A549 (cell line): ENCODE data around the gene THBS4. TPM values are rescaled to one million over a fixed set of nuclear protein-coding genes. Genes with fewer than 3 reads are reported as not detected.

Experiments
- ATAC-seq, 2 experiments: fragments of 200-7000 bp in 1 of 2; fragments of >200 bp in 1 of 2; cut with Nextera tagmentation in 1 of 2; cut with Tn5 transposase in 1 of 2; 3 replicates each; pipeline versions ENCODE4 v1.8.0 to v1.9.1; 2018 to 2020; ENCODE audit warnings: mild to moderate bottlenecking in 1 of 2, moderate library complexity in 1 of 2
- CTCF ChIA-PET: fragments of 300-600 bp; sonication (Branson Sonifier 250); formaldehyde crosslinking; extraction: SDS; loops from one replicate; lab custom pipeline; 2021; ENCODE audit warnings: antibody characterized with exemption, inconsistent platforms; lab: Yijun Ruan, JAX
- POLR2A ChIA-PET: fragments of 350-600 bp; formaldehyde crosslinking; extraction: SDS; loops from one replicate; lab custom pipeline; 2021; ENCODE audit warnings: antibody characterized with exemption, inconsistent platforms; lab: Yijun Ruan, JAX
- DNase-seq, 2 experiments: peaks; one replicate each; pipeline versions ENCODE4 v3.0.0 to v3.0.0-alpha.2; 2011 to 2016; ENCODE audit warnings: low read depth in 1 of 2, low spot score in 1 of 2
- FAIRE-seq: peaks from 2 replicates; lab custom pipeline; 2011; peaks lifted over from hg19 to GRCh38; lab: Jason Lieb, UNC
- H3K27ac ChIP-seq, 2 experiments: fragments of >200 bp; sonication (Bioruptor Twin); formaldehyde crosslinking; 3 replicates each; pipeline ENCODE4 v1.5.1; 2016 to 2017
- H3K4me1 ChIP-seq: fragments of >200 bp; sonication (Bioruptor Twin); formaldehyde crosslinking; 3 replicates; pipeline ENCODE4 v1.6.1; 2016
- H3K4me2 ChIP-seq: fragments of >200 bp; sonication (Bioruptor Twin); formaldehyde crosslinking; 3 replicates; pipeline ENCODE4 v1.6.1; 2016
- H3K4me3 ChIP-seq: fragments of >200 bp; sonication (Bioruptor Twin); formaldehyde crosslinking; 3 replicates; pipeline ENCODE4 v1.5.1; 2016
- H3K9me3 ChIP-seq: fragments of >200 bp; sonication (Bioruptor Twin); formaldehyde crosslinking; 3 replicates; pipeline ENCODE4 v1.6.1; 2016
- BHLHE40 ChIP-seq: IDR thresholded peaks from 2 replicates; pipeline ENCODE4 v1.6.1; 2012; ENCODE audit warnings: low read depth, low read length, inconsistent platforms
- CHD4 ChIP-seq: fragments of 200-600 bp; sonication (generic); IDR thresholded peaks from 2 replicates; pipeline ENCODE4 v1.6.1; 2016; ENCODE audit warnings: antibody characterized with exemption, mild to moderate bottlenecking, borderline replicate concordance
- EHF ChIP-seq: fragments of 250-450 bp; sonication (Bioruptor Pico); IDR thresholded peaks from 2 replicates; pipeline ENCODE4 v1.5.0; 2020; ENCODE audit warnings: mild to moderate bottlenecking
- ESRRA ChIP-seq: fragments of 150-350 bp; IDR thresholded peaks from 2 replicates; pipeline ENCODE4 v1.6.1; 2014; ENCODE audit warnings: mild to moderate bottlenecking, low read length, borderline replicate concordance
- FOSL2 ChIP-seq, 2 experiments: fragments of 450-650 bp in 1 of 2; fragments of >200 bp in 1 of 2; sonication (Bioruptor Twin) in 1 of 2; formaldehyde crosslinking; IDR thresholded peaks; 2 replicates each; pipeline versions ENCODE4 v1.5.0 to v1.6.1; 2016 to 2020; ENCODE audit warnings: mild to moderate bottlenecking in 1 of 2, moderate library complexity in 1 of 2
- HDAC2 ChIP-seq: fragments of 200-600 bp; sonication (generic); IDR thresholded peaks from 2 replicates; pipeline ENCODE4 v1.6.1; 2016
- HOXA7 ChIP-seq: fragments of 250-450 bp; sonication (Bioruptor Pico); IDR thresholded peaks from 2 replicates; pipeline ENCODE4 v1.5.0; 2020; ENCODE audit warnings: mild to moderate bottlenecking, moderate library complexity
- HOXB13 ChIP-seq: fragments of 250-450 bp; sonication (Bioruptor Pico); IDR thresholded peaks from 2 replicates; pipeline ENCODE4 v1.5.0; 2020; ENCODE audit warnings: low read depth, mild to moderate bottlenecking, moderate library complexity
- HOXB5 ChIP-seq: fragments of 250-450 bp; sonication (Bioruptor Pico); IDR thresholded peaks from 2 replicates; pipeline ENCODE4 v1.5.0; 2020; ENCODE audit warnings: mild to moderate bottlenecking, moderate library complexity
- JUN ChIP-seq, 2 experiments: fragments of >200 bp; sonication (Bioruptor Twin); formaldehyde crosslinking; IDR thresholded peaks; 2 replicates in 1 of 2; 3 replicates in 1 of 2; pipeline ENCODE4 v1.6.1; 2016 to 2017
- KDM5A ChIP-seq: fragments of 200-600 bp; sonication (generic); IDR thresholded peaks from 2 replicates; pipeline ENCODE4 v1.6.1; 2016; ENCODE audit warnings: antibody characterized with exemption, mild to moderate bottlenecking
- MYC ChIP-seq: IDR thresholded peaks from 2 replicates; pipeline ENCODE4 v1.6.1; 2012; ENCODE audit warnings: mild to moderate bottlenecking, inconsistent platforms, low read length, improper control_type of control experiment, borderline replicate concordance
- NPAS2 ChIP-seq: fragments of 250-450 bp; sonication (Bioruptor Pico); IDR thresholded peaks from 2 replicates; pipeline ENCODE4 v1.8.0; 2022; ENCODE audit warnings: mild to moderate bottlenecking, moderate library complexity, borderline replicate concordance
- PHF8 ChIP-seq: fragments of 200-600 bp; sonication (generic); IDR thresholded peaks from 2 replicates; pipeline ENCODE4 v1.6.1; 2016; ENCODE audit warnings: low read depth, mild to moderate bottlenecking, antibody characterized with exemption, moderate library complexity, borderline replicate concordance
- POLR2A ChIP-seq: IDR thresholded peaks from 2 replicates; pipeline ENCODE4 v1.6.1; 2012; ENCODE audit warnings: mild to moderate bottlenecking, low read length
- RFX5 ChIP-seq: fragments of 450-650 bp; IDR thresholded peaks from 2 replicates; pipeline ENCODE4 v1.7.1; 2014; ENCODE audit warnings: antibody characterized with exemption, mild to moderate bottlenecking, moderate library complexity
- RNF2 ChIP-seq: fragments of 200-600 bp; sonication (generic); IDR thresholded peaks from 2 replicates; pipeline ENCODE4 v1.6.1; 2016; ENCODE audit warnings: low read depth, mild to moderate bottlenecking, antibody characterized with exemption, moderate library complexity, borderline replicate concordance
- SREBF2 ChIP-seq: fragments of 450-650 bp; IDR thresholded peaks from 2 replicates; pipeline ENCODE4 v1.6.1; 2014; ENCODE audit warnings: mild to moderate bottlenecking, moderate library complexity
- TP53 ChIP-seq: fragments of 250-450 bp; sonication (Bioruptor Pico); IDR thresholded peaks from 2 replicates; pipeline ENCODE4 v1.5.0; 2021; ENCODE audit warnings: mild to moderate bottlenecking, moderate library complexity
- ZC3H11A ChIP-seq: fragments of 450-650 bp; IDR thresholded peaks from 2 replicates; pipeline ENCODE4 v1.6.1; 2014; ENCODE audit warnings: antibody characterized with exemption, mild to moderate bottlenecking
- ZFP36 ChIP-seq: fragments of 450-650 bp; IDR thresholded peaks from 2 replicates; pipeline ENCODE4 v1.6.1; 2014; ENCODE audit warnings: borderline replicate concordance; ENCODE audit not compliant: partially characterized antibody
- ZNF302 ChIP-seq: fragments of 250-450 bp; sonication (Bioruptor Pico); IDR thresholded peaks from 2 replicates; pipeline ENCODE4 v1.9.0; 2021; ENCODE audit warnings: inconsistent platforms, mild to moderate bottlenecking, moderate library complexity
- ZSCAN20 ChIP-seq: fragments of 250-450 bp; sonication (Bioruptor Pico); IDR thresholded peaks from 2 replicates; pipeline ENCODE4 v1.8.0; 2022; ENCODE audit warnings: mild to moderate bottlenecking, moderate library complexity
- WGBS: methylation state at CpG from one replicate; pipeline ENCODE4 v1.1.6; 2017; ENCODE audit errors: missing lambda C conversion rate; 5-methylcytosine and 5-hydroxymethylcytosine counted together
- polyA plus RNA-seq, 4 experiments: library from polyadenylated mRNA; depleted of rRNA in 3 of 4; stranded (reverse); fragments of >200 nt; fragmentation: RNase III in 1 of 4; extraction: RNeasy Plus Mini Kit Qiagen cat#74134 plus additional on column Dnase treatment in 1 of 4; gene quantifications; 2 replicates in 3 of 4; 3 replicates in 1 of 4; pipeline ENCODE4 v1.2.3, GENCODE V29; 2011 to 2017
- TF ChIP-seq, protein P1 (sequence below): fragments of >200 bp; sonication (Bioruptor Twin); formaldehyde crosslinking; IDR thresholded peaks from 3 replicates; pipeline ENCODE4 v1.5.1; 2016
- TF ChIP-seq, protein P2 (sequence below): fragments of 250-450 bp; sonication (Bioruptor Pico); IDR thresholded peaks from 2 replicates; pipeline ENCODE4 v1.5.0; 2021; ENCODE audit warnings: mild to moderate bottlenecking, moderate library complexity, borderline replicate concordance
- TF ChIP-seq, protein P3 (sequence below): IDR thresholded peaks from 2 replicates; pipeline ENCODE4 v1.6.1; 2012; ENCODE audit warnings: low read depth, borderline replicate concordance
- TF ChIP-seq, protein P4 (sequence below): fragments of >200 bp; sonication (Bioruptor Twin); formaldehyde crosslinking; IDR thresholded peaks from 2 replicates; pipeline ENCODE4 v1.6.1; 2016
- TF ChIP-seq, protein P5 (sequence below): fragments of >200 bp; sonication (Bioruptor Twin); formaldehyde crosslinking; IDR thresholded peaks from 3 replicates; pipeline ENCODE4 v1.6.1; 2016
- TF ChIP-seq, protein P6 (sequence below): fragments of 200-600 bp; sonication (generic); IDR thresholded peaks from 2 replicates; pipeline ENCODE4 v1.6.1; 2016; ENCODE audit warnings: antibody characterized with exemption, mild to moderate bottlenecking, moderate library complexity

Gene THBS4
- polyA plus RNA-seq, 2 of the 4 experiments (the other 2 are of a cell fraction): 0.28 to 0.41 TPM

DNA sequence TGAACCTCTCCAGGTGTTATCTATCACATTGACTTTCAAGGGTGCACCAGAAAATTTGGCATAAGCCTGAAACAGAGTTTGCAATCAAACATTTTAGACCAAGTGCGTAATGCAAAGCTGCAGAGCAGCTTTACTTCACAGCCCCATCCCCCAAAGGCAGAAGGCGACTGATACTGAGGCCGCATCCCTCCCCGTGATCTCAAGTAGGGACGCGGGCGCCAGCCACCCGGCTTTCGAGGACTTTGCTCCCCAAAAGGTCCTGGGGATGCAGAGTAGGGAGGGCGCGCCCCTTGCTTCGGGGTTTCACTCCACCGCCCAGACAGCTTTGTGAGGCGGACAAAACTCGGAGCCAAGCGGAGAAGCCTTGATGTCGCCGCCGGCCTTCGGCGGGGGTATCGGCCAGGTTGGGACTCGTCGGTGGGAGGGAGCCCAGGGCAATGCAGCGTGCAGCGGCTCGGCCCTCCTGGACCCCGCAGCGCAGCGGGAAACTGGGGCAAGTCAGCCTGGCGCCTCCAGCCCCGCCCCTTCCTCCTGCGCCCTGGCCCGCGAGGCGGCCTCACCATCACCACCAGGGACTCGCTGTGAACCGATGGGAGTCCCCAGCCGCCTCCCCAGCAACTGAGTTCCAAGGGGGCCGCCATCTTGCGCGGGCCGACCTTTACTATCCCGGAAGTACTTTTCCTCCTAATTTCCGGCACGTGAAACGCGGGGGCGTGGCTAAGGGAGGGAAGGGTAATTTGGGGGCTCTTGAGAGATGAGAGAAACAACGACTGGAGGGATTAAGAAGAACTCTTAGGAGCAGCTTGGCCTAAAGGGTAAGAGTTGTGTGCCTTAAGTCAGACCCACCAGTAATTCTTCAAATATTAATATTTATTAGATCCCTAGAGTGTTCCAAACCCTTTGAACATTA is 44.3 kb upstream of the THBS4 start, which contains the start of gene MTX3:
MTX3 (minus strand) TSS at position 665 of the 910 bp plus-strand sequence; CDS start at position 641, 24 bp downstream.
- FAIRE-seq (no peak), ATAC-seq (peak; percentile 99), DNase-seq (peak; percentile 75 to 86)
- WGBS: 4% methylated on average over 27 of the region's 50 CpGs
- Histone ChIP-seq H3K4me3 (peak within 1 kb of the TSS; percentile 86), H3K4me1 (peaks cover 9% of the 10 kb centered on the region; the same call in 1 of the 3 replicates), H3K4me2 (peak within 1 kb of the TSS; percentile 87), H3K27ac (peak within 1 kb of the TSS; percentile 80 to 95), H3K9me3 (peaks cover 10% of the 10 kb centered on the region)
- CTCF ChIA-PET: interaction anchor here (1.4 kb wide), 1 partner anchor 92 kb away, joined by 7 read pairs; no protein-coding TSS in a partner anchor
- POLR2A ChIA-PET: interaction anchor here (0.5 kb wide), 1 partner anchor 54 kb away, joined by 3 read pairs; no protein-coding TSS in a partner anchor
- TF ChIP-seq KDM5A: peak; percentile 96
- no peak for TF ChIP-seq SREBF2
- no peak for TF ChIP-seq HOXA7 (CRISPR knock-in tag)
- TF ChIP-seq CHD4: no peak
- TF ChIP-seq, protein P1, sequence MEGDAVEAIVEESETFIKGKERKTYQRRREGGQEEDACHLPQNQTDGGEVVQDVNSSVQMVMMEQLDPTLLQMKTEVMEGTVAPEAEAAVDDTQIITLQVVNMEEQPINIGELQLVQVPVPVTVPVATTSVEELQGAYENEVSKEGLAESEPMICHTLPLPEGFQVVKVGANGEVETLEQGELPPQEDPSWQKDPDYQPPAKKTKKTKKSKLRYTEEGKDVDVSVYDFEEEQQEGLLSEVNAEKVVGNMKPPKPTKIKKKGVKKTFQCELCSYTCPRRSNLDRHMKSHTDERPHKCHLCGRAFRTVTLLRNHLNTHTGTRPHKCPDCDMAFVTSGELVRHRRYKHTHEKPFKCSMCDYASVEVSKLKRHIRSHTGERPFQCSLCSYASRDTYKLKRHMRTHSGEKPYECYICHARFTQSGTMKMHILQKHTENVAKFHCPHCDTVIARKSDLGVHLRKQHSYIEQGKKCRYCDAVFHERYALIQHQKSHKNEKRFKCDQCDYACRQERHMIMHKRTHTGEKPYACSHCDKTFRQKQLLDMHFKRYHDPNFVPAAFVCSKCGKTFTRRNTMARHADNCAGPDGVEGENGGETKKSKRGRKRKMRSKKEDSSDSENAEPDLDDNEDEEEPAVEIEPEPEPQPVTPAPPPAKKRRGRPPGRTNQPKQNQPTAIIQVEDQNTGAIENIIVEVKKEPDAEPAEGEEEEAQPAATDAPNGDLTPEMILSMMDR: no peak
- peak; percentile 42; the same call in 1 of the 2 replicates for TF ChIP-seq HOXB13 (CRISPR knock-in tag)
- TF ChIP-seq, protein P2, sequence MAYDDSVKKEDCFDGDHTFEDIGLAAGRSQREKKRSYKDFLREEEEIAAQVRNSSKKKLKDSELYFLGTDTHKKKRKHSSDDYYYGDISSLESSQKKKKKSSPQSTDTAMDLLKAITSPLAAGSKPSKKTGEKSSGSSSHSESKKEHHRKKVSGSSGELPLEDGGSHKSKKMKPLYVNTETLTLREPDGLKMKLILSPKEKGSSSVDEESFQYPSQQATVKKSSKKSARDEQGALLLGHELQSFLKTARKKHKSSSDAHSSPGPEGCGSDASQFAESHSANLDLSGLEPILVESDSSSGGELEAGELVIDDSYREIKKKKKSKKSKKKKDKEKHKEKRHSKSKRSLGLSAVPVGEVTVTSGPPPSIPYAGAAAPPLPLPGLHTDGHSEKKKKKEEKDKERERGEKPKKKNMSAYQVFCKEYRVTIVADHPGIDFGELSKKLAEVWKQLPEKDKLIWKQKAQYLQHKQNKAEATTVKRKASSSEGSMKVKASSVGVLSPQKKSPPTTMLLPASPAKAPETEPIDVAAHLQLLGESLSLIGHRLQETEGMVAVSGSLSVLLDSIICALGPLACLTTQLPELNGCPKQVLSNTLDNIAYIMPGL (CRISPR knock-in tag): no peak
- TF ChIP-seq, protein P3, sequence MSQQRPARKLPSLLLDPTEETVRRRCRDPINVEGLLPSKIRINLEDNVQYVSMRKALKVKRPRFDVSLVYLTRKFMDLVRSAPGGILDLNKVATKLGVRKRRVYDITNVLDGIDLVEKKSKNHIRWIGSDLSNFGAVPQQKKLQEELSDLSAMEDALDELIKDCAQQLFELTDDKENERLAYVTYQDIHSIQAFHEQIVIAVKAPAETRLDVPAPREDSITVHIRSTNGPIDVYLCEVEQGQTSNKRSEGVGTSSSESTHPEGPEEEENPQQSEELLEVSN: peak; percentile 34; the same call in 1 of the 2 replicates
- peak; percentile 99 for TF ChIP-seq PHF8
- TF ChIP-seq HDAC2: no peak
- TF ChIP-seq RNF2: no peak
- no peak for TF ChIP-seq ZNF302 (CRISPR knock-in tag)
- TF ChIP-seq ZSCAN20 (CRISPR knock-in tag): peak; percentile 92
- TF ChIP-seq POLR2A: peak; percentile 68
- no peak for TF ChIP-seq ESRRA
- TF ChIP-seq, protein P4, sequence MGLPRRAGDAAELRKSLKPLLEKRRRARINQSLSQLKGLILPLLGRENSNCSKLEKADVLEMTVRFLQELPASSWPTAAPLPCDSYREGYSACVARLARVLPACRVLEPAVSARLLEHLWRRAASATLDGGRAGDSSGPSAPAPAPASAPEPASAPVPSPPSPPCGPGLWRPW: no peak
- TF ChIP-seq FOSL2 (IDR thresholded peaks at IDR 0.05): no peak
- no peak for TF ChIP-seq FOSL2 (CRISPR knock-in tag; IDR thresholded peaks at IDR 0.05)
- 0 out of 2 replicates have a peak, but pooled peaks have one; percentile 49 for TF ChIP-seq NPAS2 (CRISPR knock-in tag)
- peak; percentile 62 for TF ChIP-seq BHLHE40
- no peak for TF ChIP-seq RFX5
- TF ChIP-seq ZC3H11A: no peak
- 0 out of 2 replicates have a peak, but pooled peaks have one; percentile 63 for TF ChIP-seq HOXB5 (CRISPR knock-in tag)
- TF ChIP-seq JUN (IDR thresholded peaks at IDR 0.05): peak; percentile 27 to 78; a peak in 2 of 5 replicates
- TF ChIP-seq, protein P5, sequence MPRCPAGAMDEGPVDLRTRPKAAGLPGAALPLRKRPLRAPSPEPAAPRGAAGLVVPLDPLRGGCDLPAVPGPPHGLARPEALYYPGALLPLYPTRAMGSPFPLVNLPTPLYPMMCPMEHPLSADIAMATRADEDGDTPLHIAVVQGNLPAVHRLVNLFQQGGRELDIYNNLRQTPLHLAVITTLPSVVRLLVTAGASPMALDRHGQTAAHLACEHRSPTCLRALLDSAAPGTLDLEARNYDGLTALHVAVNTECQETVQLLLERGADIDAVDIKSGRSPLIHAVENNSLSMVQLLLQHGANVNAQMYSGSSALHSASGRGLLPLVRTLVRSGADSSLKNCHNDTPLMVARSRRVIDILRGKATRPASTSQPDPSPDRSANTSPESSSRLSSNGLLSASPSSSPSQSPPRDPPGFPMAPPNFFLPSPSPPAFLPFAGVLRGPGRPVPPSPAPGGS: peak; percentile 57; the same call in 2 of the 3 replicates
- no peak for TF ChIP-seq MYC
- 0 out of 2 replicates have a peak, but pooled peaks have one; percentile 78 for TF ChIP-seq EHF (CRISPR knock-in tag)
- TF ChIP-seq ZFP36: no peak
- TF ChIP-seq TP53 (CRISPR knock-in tag): no peak
- TF ChIP-seq, protein P6, sequence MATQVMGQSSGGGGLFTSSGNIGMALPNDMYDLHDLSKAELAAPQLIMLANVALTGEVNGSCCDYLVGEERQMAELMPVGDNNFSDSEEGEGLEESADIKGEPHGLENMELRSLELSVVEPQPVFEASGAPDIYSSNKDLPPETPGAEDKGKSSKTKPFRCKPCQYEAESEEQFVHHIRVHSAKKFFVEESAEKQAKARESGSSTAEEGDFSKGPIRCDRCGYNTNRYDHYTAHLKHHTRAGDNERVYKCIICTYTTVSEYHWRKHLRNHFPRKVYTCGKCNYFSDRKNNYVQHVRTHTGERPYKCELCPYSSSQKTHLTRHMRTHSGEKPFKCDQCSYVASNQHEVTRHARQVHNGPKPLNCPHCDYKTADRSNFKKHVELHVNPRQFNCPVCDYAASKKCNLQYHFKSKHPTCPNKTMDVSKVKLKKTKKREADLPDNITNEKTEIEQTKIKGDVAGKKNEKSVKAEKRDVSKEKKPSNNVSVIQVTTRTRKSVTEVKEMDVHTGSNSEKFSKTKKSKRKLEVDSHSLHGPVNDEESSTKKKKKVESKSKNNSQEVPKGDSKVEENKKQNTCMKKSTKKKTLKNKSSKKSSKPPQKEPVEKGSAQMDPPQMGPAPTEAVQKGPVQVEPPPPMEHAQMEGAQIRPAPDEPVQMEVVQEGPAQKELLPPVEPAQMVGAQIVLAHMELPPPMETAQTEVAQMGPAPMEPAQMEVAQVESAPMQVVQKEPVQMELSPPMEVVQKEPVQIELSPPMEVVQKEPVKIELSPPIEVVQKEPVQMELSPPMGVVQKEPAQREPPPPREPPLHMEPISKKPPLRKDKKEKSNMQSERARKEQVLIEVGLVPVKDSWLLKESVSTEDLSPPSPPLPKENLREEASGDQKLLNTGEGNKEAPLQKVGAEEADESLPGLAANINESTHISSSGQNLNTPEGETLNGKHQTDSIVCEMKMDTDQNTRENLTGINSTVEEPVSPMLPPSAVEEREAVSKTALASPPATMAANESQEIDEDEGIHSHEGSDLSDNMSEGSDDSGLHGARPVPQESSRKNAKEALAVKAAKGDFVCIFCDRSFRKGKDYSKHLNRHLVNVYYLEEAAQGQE: no peak
